Mesothelial cell of epicardium (in vitro differentiated cells): ENCODE data around the gene ARSA. TPM values are rescaled to one million over a fixed set of nuclear protein-coding genes. Genes with fewer than 3 reads are reported as not detected.
"Not testable (repeated sequence)": the region's sequence is repeated elsewhere in the genome, so short reads cannot be mapped to it uniquely, and the experiment has no call there.

Experiments used
- DNase-seq, 2 experiments: peaks; one replicate each; pipeline ENCODE4 v3.0.0; 2021; ENCODE audit warnings: low spot score in 2 of 2; ENCODE audit not compliant: unreplicated experiment in 2 of 2
- H3K27ac Mint-ChIP-seq: 2 replicates; pipeline ENCODE4 v1.8.0; 2021; ENCODE audit warnings: mixed read lengths
- H3K27me3 Mint-ChIP-seq: 2 replicates; pipeline ENCODE4 v1.8.0; 2021; ENCODE audit warnings: low read depth, mixed read lengths
- H3K36me3 Mint-ChIP-seq: 2 replicates; pipeline ENCODE4 v1.8.0; 2021; ENCODE audit warnings: mixed read lengths
- H3K4me1 Mint-ChIP-seq: 2 replicates; pipeline ENCODE4 v1.8.0; 2021; ENCODE audit warnings: mixed read lengths
- H3K4me3 Mint-ChIP-seq: 2 replicates; pipeline ENCODE4 v1.8.0; 2021; ENCODE audit warnings: mild to moderate bottlenecking, moderate library complexity, mixed read lengths
- H3K9me3 Mint-ChIP-seq: 2 replicates; pipeline ENCODE4 v1.8.0; 2021; ENCODE audit warnings: mixed read lengths
- total RNA-seq: library from RNA; stranded (reverse); gene quantifications from 3 replicates; pipeline ENCODE4 v1.2.1, GENCODE V29; 2021
- TF ChIP-seq, protein P1 (sequence below): fragments of 200-600 bp; sonication (generic); IDR thresholded peaks from one replicate; pipeline ENCODE4 v1.5.0; 2021; ENCODE audit warnings: antibody characterized with exemption; ENCODE audit not compliant: unreplicated experiment

Gene ARSA
- total RNA-seq, 1 donor from 2014 or later, result 45.2 TPM

DNA sequence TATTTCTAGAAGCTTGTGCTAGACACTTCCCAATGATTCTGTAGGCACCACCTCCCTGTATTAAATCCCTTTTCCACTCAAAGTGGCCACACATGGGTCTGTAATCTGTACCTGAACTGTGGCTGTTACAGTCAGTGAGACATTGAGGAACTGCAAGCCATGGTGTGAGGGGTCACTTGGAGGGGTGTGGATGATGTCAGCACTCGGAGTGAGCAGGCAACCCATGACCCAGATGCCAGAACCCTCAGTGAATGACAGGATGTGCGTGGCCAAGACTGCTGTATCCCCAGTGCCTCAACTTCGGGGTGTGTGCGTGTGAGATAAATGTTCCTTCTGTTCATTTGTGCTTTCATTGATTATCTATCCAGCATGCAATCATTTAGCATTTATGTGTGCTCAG lies 30.0 kb upstream of the ARSA start:
- Mint-ChIP-seq H3K4me3 (no peak overlapping the region), H3K27ac (no peak overlapping the region), H3K9me3 (peaks cover 4% of the 10 kb centered on the region), H3K4me1 (no peaks in the 10 kb centered on the region), H3K36me3 (no peaks in the 10 kb centered on the region), H3K27me3 (peaks cover 43% of the 10 kb centered on the region)
- DNase-seq, result no peak
- TF ChIP-seq, protein P1, sequence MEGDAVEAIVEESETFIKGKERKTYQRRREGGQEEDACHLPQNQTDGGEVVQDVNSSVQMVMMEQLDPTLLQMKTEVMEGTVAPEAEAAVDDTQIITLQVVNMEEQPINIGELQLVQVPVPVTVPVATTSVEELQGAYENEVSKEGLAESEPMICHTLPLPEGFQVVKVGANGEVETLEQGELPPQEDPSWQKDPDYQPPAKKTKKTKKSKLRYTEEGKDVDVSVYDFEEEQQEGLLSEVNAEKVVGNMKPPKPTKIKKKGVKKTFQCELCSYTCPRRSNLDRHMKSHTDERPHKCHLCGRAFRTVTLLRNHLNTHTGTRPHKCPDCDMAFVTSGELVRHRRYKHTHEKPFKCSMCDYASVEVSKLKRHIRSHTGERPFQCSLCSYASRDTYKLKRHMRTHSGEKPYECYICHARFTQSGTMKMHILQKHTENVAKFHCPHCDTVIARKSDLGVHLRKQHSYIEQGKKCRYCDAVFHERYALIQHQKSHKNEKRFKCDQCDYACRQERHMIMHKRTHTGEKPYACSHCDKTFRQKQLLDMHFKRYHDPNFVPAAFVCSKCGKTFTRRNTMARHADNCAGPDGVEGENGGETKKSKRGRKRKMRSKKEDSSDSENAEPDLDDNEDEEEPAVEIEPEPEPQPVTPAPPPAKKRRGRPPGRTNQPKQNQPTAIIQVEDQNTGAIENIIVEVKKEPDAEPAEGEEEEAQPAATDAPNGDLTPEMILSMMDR, result no peak

DNA sequence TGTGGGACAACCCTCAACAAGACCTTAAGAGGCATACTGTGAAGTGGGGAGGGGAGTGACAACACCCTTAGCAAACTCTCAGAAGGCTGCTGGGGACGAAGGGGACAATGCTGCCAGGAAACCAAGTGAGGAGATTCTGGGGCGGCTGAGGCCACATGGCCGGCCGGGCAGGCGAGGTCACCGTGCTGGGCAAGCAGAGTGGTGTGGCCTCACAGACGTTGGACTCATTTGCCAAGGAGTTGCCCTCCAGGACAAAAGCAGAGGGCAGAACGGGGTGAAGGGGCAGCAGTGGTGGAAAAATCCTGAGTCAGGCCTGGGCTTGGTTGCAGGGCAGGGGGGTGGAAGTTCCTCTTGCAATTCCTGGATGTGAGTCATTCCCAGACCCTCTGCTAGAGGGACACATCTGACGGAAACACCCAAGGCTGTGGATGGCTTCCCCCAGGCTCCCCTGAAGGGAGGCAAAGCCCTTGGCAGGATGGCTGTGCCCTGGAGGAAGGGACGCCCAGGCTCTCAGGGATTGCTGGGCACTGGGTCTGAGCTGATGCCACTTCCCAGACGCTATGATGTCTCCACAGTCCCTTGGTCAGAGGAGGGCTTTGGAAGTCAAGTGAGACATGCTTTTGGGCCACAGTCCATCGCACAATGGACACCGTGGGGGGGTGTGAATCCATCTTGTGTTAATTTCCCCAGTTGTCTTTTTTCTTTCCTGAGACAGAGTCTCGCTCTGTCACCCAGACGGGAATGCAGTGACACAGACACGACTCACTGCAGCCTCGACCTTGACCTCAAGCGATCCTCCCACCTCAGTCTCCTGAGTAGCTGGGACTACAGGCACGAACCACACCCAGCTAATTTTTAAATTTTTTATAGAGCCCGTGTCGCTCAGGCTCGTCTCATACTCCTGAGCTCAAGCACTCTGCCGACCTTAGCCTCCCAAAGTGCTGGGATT lies 28.4 kb upstream of the ARSA start:
- H3K4me1 Mint-ChIP-seq, result no peaks in the 10 kb centered on the region
- no peaks in the 10 kb centered on the region for H3K36me3 Mint-ChIP-seq
- H3K9me3 Mint-ChIP-seq, result peaks cover 4% of the 10 kb centered on the region
- peaks cover 46% of the 10 kb centered on the region for H3K27me3 Mint-ChIP-seq
- no peak overlapping the region for H3K4me3 Mint-ChIP-seq
- DNase-seq, result no peak
- no peak overlapping the region for H3K27ac Mint-ChIP-seq
- TF ChIP-seq, protein P1, result no peak

DNA sequence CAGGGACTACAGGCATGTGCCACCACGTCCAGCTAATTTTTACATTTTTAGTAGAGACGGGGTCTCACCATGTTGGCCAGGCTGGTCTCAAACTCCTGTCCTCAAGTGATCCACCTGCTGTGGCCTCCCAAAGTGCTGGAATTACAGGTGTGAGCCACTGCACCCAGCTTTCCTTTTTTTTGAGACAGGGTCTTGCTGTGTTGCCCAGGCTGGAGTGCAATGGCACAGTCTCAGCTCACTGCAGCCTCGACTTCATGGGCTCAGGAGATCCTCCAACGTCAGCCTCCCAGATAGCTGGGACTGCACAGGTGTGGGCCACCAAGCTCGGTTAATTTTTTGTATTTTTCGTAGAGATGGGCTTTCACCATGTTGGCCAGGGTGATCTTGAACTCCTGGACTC lies 26.7 kb upstream of the ARSA start:
- not testable (repeated sequence) for H3K9me3 Mint-ChIP-seq, H3K4me1 Mint-ChIP-seq, H3K27ac Mint-ChIP-seq, H3K36me3 Mint-ChIP-seq, H3K4me3 Mint-ChIP-seq, DNase-seq
- peaks cover 38% of the 10 kb centered on the region for H3K27me3 Mint-ChIP-seq

DNA sequence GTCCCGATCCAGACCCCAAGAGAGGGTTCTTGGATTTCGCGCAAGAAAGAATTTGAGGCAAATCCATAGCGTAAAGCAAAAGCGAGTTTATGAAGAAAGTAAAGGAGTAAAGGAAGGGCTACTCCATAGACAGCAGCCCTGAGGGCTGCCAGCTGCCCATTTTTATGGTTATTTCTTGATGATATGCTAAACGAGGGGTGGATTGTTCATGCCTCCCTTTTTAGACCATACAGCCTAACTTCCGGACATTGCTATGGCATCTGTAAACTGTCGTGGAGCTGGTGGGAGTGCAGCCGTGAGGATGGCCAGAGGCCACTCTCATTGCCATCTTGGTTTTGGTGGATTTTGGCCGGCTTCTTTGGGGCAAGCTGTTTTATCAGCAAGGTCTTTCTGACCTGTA lies 25.3 kb upstream of the ARSA start:
- DNase-seq, result no peak
- Mint-ChIP-seq H3K9me3 (no peaks in the 10 kb centered on the region), H3K4me3 (no peak overlapping the region), H3K4me1 (no peaks in the 10 kb centered on the region), H3K27me3 (peaks cover 38% of the 10 kb centered on the region), H3K36me3 (peaks cover 1% of the 10 kb centered on the region), H3K27ac (no peak overlapping the region)
- TF ChIP-seq, protein P1, result no peak

DNA sequence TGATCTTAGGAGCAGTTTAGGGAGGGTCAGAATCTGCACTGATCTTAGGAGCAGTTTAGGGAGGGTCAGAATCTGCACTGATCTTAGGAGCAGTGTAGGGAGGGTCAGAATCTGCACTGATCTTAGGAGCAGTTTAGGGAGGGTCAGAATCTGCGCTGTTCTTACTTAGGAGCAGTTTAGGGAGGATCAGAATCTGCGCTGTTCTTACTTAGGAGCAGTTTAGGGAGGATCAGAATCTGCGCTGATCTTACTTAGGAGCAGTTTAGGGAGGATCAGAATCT lies 15.8 kb upstream of the ARSA start:
- not testable (repeated sequence) for H3K36me3 Mint-ChIP-seq, H3K4me3 Mint-ChIP-seq, H3K4me1 Mint-ChIP-seq, H3K27ac Mint-ChIP-seq, H3K27me3 Mint-ChIP-seq, H3K9me3 Mint-ChIP-seq, DNase-seq

DNA sequence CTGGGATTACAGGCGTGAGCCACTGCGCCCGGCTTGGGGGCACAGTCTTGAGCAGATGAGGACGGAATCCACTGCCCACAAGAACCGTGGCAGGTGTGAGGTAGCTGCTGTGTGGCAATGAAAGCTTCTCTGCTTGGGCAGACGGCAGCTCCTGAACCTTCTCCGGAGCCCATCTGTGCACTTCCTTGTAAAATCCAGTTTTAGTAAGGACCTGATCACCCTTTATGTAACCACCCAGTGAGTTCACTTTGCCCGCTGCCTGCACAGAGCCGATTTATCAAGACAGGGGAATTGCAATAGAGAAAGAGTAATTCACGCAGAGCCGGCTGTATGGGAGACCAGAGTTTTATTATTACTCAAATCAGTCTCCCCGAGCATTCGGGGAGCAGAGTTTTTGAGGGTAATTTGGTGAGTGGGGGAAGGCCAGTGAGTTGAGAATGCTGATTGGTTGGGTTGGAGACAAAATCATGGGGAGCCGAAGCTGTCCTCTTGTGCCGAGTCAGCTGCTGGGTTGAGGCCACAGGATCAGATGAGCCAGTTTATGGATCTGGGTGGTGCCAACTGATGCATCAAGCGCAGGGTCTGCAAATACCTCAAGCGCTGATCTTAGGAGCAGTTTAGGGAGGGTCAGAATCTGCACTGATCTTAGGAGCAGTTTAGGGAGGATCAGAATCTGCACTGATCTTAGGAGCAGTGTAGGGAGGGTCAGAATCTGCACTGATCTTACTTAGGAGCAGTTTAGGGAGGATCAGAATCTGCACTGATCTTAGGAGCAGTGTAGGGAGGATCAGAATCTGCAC lies 15.3 kb upstream of the ARSA start:
- H3K27me3 Mint-ChIP-seq, H3K9me3 Mint-ChIP-seq, H3K36me3 Mint-ChIP-seq, H3K4me3 Mint-ChIP-seq, H3K27ac Mint-ChIP-seq, H3K4me1 Mint-ChIP-seq, DNase-seq: not testable (repeated sequence)
